GM12878 (cell line): ENCODE measurements around the gene GJA9.

Experiments
- BACH1 ChIP-seq: fragments of 450-650 bp; IDR thresholded peaks from 2 replicates; pipeline ENCODE4 v1.6.1; 2017; ENCODE audit warnings: mild to moderate bottlenecking, borderline replicate concordance
- BRCA1 ChIP-seq: IDR thresholded peaks from 2 replicates; pipeline ENCODE4 v1.6.1; 2011; ENCODE audit warnings: low read depth, low read length, improper control_type of control experiment
- EP300 ChIP-seq, 2 experiments: fragments of 150-350 bp in 1 of 2; IDR thresholded peaks; 2 replicates each; pipeline ENCODE4 v1.6.1; 2011 to 2012; ENCODE audit warnings: low read depth in 2 of 2, low read length in 2 of 2, borderline replicate concordance in 1 of 2, improper control_type of control experiment in 1 of 2, inconsistent platforms in 1 of 2; ENCODE audit not compliant: control insufficient read depth in 1 of 2
- EZH2 ChIP-seq: IDR thresholded peaks from 2 replicates; pipeline ENCODE4 v1.6.1; 2012; ENCODE audit warnings: low read depth, mild to moderate bottlenecking, control low read depth, inconsistent platforms, low read length, borderline replicate concordance; ENCODE audit not compliant: control insufficient read depth
- TAF1 ChIP-seq: IDR thresholded peaks from 2 replicates; pipeline ENCODE4 v1.6.1; 2011; ENCODE audit warnings: mild to moderate bottlenecking, low read depth, low read length, borderline replicate concordance
- TF ChIP-seq, protein P1 (sequence below): fragments of 450-650 bp; formaldehyde crosslinking; IDR thresholded peaks from 2 replicates; pipeline ENCODE4 v1.5.0; 2022; ENCODE audit warnings: mild to moderate bottlenecking, missing genetic modification characterization
- TF ChIP-seq, protein P2 (sequence below): fragments of 150-350 bp; IDR thresholded peaks from 2 replicates; pipeline ENCODE4 v1.6.1; 2014; ENCODE audit warnings: mild to moderate bottlenecking, low read depth, low read length
- TF ChIP-seq, protein P3 (sequence below): fragments of 450-650 bp; IDR thresholded peaks from 2 replicates; pipeline ENCODE4 v1.6.1; 2018; ENCODE audit warnings: mild to moderate bottlenecking, low read depth, moderate library complexity; ENCODE audit not compliant: partially characterized antibody
- TF ChIP-seq, protein P4 (sequence below), 3 experiments: IDR thresholded peaks in 2 of 3; conservative IDR thresholded peaks in 1 of 3; 2 replicates each; pipeline ENCODE4 v1.5.1; 2011; ENCODE audit warnings: low read depth in 3 of 3, low read length in 3 of 3, mild to moderate bottlenecking in 3 of 3, control low read depth in 2 of 3, moderate library complexity in 2 of 3, inconsistent platforms in 1 of 3, mixed read lengths in 1 of 3; ENCODE audit not compliant: control insufficient read depth in 2 of 3, insufficient read depth in 1 of 3; ENCODE audit errors: extremely low read depth in 1 of 3

DNA sequence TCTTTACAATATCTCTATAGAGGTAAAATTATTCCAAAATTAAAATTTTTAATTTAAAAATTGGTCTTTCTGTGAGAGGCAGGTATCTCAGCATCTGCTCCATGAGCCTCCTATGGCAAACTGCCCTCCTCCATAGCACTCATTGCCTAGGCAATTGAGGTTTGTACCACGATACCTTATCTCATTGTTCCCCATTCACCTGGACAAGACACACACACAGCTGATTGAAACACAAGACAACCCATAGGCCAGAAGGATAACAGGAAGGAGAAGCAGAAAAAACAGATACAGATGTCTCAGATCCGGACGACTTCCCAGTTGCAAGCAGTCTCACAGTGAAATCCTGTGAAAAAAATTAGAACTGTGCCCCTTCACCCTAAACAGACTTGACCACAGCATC is 36.0 kb upstream of the GJA9 start:
- TF ChIP-seq BRCA1: no peak
- TF ChIP-seq EP300 (IDR thresholded peaks at IDR 0.05; ENCODE audit: borderline replicate concordance in 1 of 2, control insufficient read depth in 1 of 2, low read depth in 2 of 2, low read length in 2 of 2): no peak
- TF ChIP-seq BACH1: no peak
- TF ChIP-seq, protein P1, sequence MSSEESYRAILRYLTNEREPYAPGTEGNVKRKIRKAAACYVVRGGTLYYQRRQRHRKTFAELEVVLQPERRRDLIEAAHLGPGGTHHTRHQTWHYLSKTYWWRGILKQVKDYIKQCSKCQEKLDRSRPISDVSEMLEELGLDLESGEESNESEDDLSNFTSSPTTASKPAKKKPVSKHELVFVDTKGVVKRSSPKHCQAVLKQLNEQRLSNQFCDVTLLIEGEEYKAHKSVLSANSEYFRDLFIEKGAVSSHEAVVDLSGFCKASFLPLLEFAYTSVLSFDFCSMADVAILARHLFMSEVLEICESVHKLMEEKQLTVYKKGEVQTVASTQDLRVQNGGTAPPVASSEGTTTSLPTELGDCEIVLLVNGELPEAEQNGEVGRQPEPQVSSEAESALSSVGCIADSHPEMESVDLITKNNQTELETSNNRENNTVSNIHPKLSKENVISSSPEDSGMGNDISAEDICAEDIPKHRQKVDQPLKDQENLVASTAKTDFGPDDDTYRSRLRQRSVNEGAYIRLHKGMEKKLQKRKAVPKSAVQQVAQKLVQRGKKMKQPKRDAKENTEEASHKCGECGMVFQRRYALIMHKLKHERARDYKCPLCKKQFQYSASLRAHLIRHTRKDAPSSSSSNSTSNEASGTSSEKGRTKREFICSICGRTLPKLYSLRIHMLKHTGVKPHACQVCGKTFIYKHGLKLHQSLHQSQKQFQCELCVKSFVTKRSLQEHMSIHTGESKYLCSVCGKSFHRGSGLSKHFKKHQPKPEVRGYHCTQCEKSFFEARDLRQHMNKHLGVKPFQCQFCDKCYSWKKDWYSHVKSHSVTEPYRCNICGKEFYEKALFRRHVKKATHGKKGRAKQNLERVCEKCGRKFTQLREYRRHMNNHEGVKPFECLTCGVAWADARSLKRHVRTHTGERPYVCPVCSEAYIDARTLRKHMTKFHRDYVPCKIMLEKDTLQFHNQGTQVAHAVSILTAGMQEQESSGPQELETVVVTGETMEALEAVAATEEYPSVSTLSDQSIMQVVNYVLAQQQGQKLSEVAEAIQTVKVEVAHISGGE: no peak
- no peak for TF ChIP-seq EZH2
- TF ChIP-seq, protein P2, sequence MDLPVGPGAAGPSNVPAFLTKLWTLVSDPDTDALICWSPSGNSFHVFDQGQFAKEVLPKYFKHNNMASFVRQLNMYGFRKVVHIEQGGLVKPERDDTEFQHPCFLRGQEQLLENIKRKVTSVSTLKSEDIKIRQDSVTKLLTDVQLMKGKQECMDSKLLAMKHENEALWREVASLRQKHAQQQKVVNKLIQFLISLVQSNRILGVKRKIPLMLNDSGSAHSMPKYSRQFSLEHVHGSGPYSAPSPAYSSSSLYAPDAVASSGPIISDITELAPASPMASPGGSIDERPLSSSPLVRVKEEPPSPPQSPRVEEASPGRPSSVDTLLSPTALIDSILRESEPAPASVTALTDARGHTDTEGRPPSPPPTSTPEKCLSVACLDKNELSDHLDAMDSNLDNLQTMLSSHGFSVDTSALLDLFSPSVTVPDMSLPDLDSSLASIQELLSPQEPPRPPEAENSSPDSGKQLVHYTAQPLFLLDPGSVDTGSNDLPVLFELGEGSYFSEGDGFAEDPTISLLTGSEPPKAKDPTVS: no peak
- no peak for TF ChIP-seq TAF1
- TF ChIP-seq, protein P3, sequence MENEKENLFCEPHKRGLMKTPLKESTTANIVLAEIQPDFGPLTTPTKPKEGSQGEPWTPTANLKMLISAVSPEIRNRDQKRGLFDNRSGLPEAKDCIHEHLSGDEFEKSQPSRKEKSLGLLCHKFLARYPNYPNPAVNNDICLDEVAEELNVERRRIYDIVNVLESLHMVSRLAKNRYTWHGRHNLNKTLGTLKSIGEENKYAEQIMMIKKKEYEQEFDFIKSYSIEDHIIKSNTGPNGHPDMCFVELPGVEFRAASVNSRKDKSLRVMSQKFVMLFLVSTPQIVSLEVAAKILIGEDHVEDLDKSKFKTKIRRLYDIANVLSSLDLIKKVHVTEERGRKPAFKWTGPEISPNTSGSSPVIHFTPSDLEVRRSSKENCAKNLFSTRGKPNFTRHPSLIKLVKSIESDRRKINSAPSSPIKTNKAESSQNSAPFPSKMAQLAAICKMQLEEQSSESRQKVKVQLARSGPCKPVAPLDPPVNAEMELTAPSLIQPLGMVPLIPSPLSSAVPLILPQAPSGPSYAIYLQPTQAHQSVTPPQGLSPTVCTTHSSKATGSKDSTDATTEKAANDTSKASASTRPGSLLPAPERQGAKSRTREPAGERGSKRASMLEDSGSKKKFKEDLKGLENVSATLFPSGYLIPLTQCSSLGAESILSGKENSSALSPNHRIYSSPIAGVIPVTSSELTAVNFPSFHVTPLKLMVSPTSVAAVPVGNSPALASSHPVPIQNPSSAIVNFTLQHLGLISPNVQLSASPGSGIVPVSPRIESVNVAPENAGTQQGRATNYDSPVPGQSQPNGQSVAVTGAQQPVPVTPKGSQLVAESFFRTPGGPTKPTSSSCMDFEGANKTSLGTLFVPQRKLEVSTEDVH: no peak
- TF ChIP-seq, protein P4, sequence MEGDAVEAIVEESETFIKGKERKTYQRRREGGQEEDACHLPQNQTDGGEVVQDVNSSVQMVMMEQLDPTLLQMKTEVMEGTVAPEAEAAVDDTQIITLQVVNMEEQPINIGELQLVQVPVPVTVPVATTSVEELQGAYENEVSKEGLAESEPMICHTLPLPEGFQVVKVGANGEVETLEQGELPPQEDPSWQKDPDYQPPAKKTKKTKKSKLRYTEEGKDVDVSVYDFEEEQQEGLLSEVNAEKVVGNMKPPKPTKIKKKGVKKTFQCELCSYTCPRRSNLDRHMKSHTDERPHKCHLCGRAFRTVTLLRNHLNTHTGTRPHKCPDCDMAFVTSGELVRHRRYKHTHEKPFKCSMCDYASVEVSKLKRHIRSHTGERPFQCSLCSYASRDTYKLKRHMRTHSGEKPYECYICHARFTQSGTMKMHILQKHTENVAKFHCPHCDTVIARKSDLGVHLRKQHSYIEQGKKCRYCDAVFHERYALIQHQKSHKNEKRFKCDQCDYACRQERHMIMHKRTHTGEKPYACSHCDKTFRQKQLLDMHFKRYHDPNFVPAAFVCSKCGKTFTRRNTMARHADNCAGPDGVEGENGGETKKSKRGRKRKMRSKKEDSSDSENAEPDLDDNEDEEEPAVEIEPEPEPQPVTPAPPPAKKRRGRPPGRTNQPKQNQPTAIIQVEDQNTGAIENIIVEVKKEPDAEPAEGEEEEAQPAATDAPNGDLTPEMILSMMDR (IDR thresholded peaks at IDR 0.05 in 2 of 3, conservative IDR thresholded peaks at IDR 0.05 in 1 of 3; ENCODE audit: control insufficient read depth in 2 of 3, extremely low read depth in 1 of 3, insufficient read depth in 1 of 3, low read depth in 3 of 3, low read length in 3 of 3): no peak
